HEK293 (cell line): ENCODE data around the gene ANAPC2.
A peak's percentile ranks its signal among the peaks of the same experiment; 100 is the strongest.

ENCODE experiments used
- BCL11A ChIP-seq: fragments of 450-650 bp; formaldehyde crosslinking; IDR thresholded peaks from 2 replicates; pipeline ENCODE4 v1.5.1; 2016; ENCODE audit warnings: low read depth, missing biosample characterization, missing genetic modification characterization
- BCL11B ChIP-seq: fragments of 450-650 bp; formaldehyde crosslinking; IDR thresholded peaks from 2 replicates; pipeline ENCODE4 v1.5.1; 2016; ENCODE audit warnings: low read depth, missing biosample characterization, missing genetic modification characterization
- EGR2 ChIP-seq: fragments of 450-650 bp; formaldehyde crosslinking; IDR thresholded peaks from 2 replicates; pipeline ENCODE4 v1.5.1; 2016; ENCODE audit warnings: low read depth, missing biosample characterization, missing genetic modification characterization
- GLIS2 ChIP-seq: fragments of 450-650 bp; formaldehyde crosslinking; IDR thresholded peaks from 2 replicates; pipeline ENCODE4 v1.5.1; 2016; ENCODE audit warnings: missing biosample characterization, missing genetic modification characterization
- HOXA7 ChIP-seq: sonication (generic); formaldehyde crosslinking; IDR thresholded peaks from 2 replicates; pipeline ENCODE4 v1.8.1; 2022; ENCODE audit warnings: missing genetic modification reagents, borderline replicate concordance
- OVOL3 ChIP-seq: fragments of 450-650 bp; formaldehyde crosslinking; IDR thresholded peaks from 2 replicates; pipeline ENCODE4 v1.5.1; 2016; ENCODE audit warnings: missing biosample characterization, missing genetic modification characterization
- PATZ1 ChIP-seq: fragments of 450-650 bp; formaldehyde crosslinking; IDR thresholded peaks from 2 replicates; pipeline ENCODE4 v1.5.1; 2016; ENCODE audit warnings: missing biosample characterization, missing genetic modification characterization
- PRDM2 ChIP-seq: fragments of 450-650 bp; formaldehyde crosslinking; IDR thresholded peaks from 2 replicates; pipeline ENCODE4 v1.5.1; 2016; ENCODE audit warnings: missing biosample characterization, missing genetic modification characterization, borderline replicate concordance
- SETDB1 ChIP-seq: IDR thresholded peaks from one replicate; pipeline ENCODE4 v1.6.1; 2017; ENCODE audit warnings: mild to moderate bottlenecking, low read length, moderate library complexity, mixed read lengths; ENCODE audit not compliant: insufficient read length
- SP2 ChIP-seq: fragments of 450-650 bp; formaldehyde crosslinking; IDR thresholded peaks from 2 replicates; pipeline ENCODE4 v1.5.1; 2016; ENCODE audit warnings: missing biosample characterization, missing genetic modification characterization
- ZBTB10 ChIP-seq: fragments of 450-650 bp; formaldehyde crosslinking; IDR thresholded peaks from 2 replicates; pipeline ENCODE4 v1.5.1; 2016; ENCODE audit warnings: missing biosample characterization, missing genetic modification characterization
- ZBTB8A ChIP-seq: fragments of 450-650 bp; formaldehyde crosslinking; IDR thresholded peaks from 2 replicates; pipeline ENCODE4 v1.5.1; 2016; ENCODE audit warnings: missing biosample characterization, missing genetic modification characterization
- ZFP69B ChIP-seq: fragments of 450-650 bp; formaldehyde crosslinking; IDR thresholded peaks from 2 replicates; pipeline ENCODE4 v1.5.1; 2016; ENCODE audit warnings: missing biosample characterization, missing genetic modification characterization
- ZNF112 ChIP-seq: fragments of 450-650 bp; formaldehyde crosslinking; IDR thresholded peaks from 2 replicates; pipeline ENCODE4 v1.5.0; 2017; ENCODE audit warnings: missing biosample characterization, missing genetic modification characterization
- ZNF146 ChIP-seq: fragments of 450-650 bp; formaldehyde crosslinking; IDR thresholded peaks from 2 replicates; pipeline ENCODE4 v1.5.1; 2016; ENCODE audit warnings: missing biosample characterization, missing genetic modification characterization
- ZNF155 ChIP-seq: fragments of 450-650 bp; formaldehyde crosslinking; IDR thresholded peaks from 2 replicates; pipeline ENCODE4 v1.5.1; 2016; ENCODE audit warnings: missing biosample characterization, missing genetic modification characterization
- ZNF184 ChIP-seq: fragments of 450-650 bp; IDR thresholded peaks from 2 replicates; pipeline ENCODE4 v1.5.1; 2018; ENCODE audit warnings: missing biosample characterization, mild to moderate bottlenecking, missing genetic modification characterization
- ZNF221 ChIP-seq: fragments of 450-650 bp; formaldehyde crosslinking; IDR thresholded peaks from 2 replicates; pipeline ENCODE4 v1.5.1; 2017; ENCODE audit warnings: missing biosample characterization, missing genetic modification characterization, borderline replicate concordance
- ZNF292 ChIP-seq: fragments of 450-650 bp; formaldehyde crosslinking; IDR thresholded peaks from 2 replicates; pipeline ENCODE4 v1.5.1; 2016; ENCODE audit warnings: low read depth, missing biosample characterization, missing genetic modification characterization, borderline replicate concordance
- ZNF335 ChIP-seq: fragments of 450-650 bp; formaldehyde crosslinking; conservative IDR thresholded peaks from 2 replicates; pipeline ENCODE4 v1.5.1; 2016; ENCODE audit warnings: missing biosample characterization, missing genetic modification characterization
- ZNF544 ChIP-seq: fragments of 450-650 bp; formaldehyde crosslinking; IDR thresholded peaks from 2 replicates; pipeline ENCODE4 v1.5.0; 2017; ENCODE audit warnings: missing biosample characterization, missing genetic modification characterization
- ZNF624 ChIP-seq: fragments of 450-650 bp; formaldehyde crosslinking; IDR thresholded peaks from 2 replicates; pipeline ENCODE4 v1.5.1; 2017; ENCODE audit warnings: missing biosample characterization, missing genetic modification characterization
- ZNF645 ChIP-seq: fragments of 450-650 bp; formaldehyde crosslinking; IDR thresholded peaks from 2 replicates; pipeline ENCODE4; 2016; ENCODE audit warnings: missing biosample characterization, missing genetic modification characterization
- ZNF692 ChIP-seq: fragments of 450-650 bp; formaldehyde crosslinking; IDR thresholded peaks from 2 replicates; pipeline ENCODE4 v1.5.1; 2016; ENCODE audit warnings: missing biosample characterization, missing genetic modification characterization
- ZNF704 ChIP-seq: fragments of 450-650 bp; formaldehyde crosslinking; IDR thresholded peaks from 2 replicates; pipeline ENCODE4 v1.5.1; 2016; ENCODE audit warnings: missing biosample characterization, missing genetic modification characterization
- ZNF785 ChIP-seq: fragments of 450-650 bp; formaldehyde crosslinking; IDR thresholded peaks from 2 replicates; pipeline ENCODE4 v1.5.1; 2016; ENCODE audit warnings: missing biosample characterization, missing genetic modification characterization

ANAPC2 gene

GRCh38 chr9:137221506-137222111 lies 33.2 kb upstream of the ANAPC2 start (continued):
- TF ChIP-seq ZNF146 (tag by site-specific recombination), result no peak
- TF ChIP-seq ZNF785 (tag by site-specific recombination), result no peak
- TF ChIP-seq BCL11A (tag by site-specific recombination), result 0 out of 2 replicates have a peak, but pooled peaks have one; percentile 41
- no peak for TF ChIP-seq ZNF624 (tag by site-specific recombination)
- TF ChIP-seq ZBTB8A (tag by site-specific recombination), result 0 out of 2 replicates have a peak, but pooled peaks have one; percentile 11
- peak; percentile 47; the same call in 1 of the 2 replicates for TF ChIP-seq GLIS2
- no peak for TF ChIP-seq PRDM2
- peak; percentile 47; the same call in 1 of the 2 replicates for TF ChIP-seq ZFP69B (tag by site-specific recombination)
- 0 out of 2 replicates have a peak, but pooled peaks have one; percentile 30 for TF ChIP-seq ZNF692 (tag by site-specific recombination)
- peak; percentile 95 for TF ChIP-seq BCL11B (tag by site-specific recombination)
- TF ChIP-seq ZNF112, result no peak
- no peak for TF ChIP-seq ZNF544 (tag by site-specific recombination)
- TF ChIP-seq ZNF704 (tag by site-specific recombination), result no peak
- 0 out of 2 replicates have a peak, but pooled peaks have one; percentile 16 for TF ChIP-seq EGR2 (tag by site-specific recombination)
- no peak for TF ChIP-seq ZNF184 (tag by site-specific recombination)
- TF ChIP-seq ZNF335, result peak; percentile 46
- TF ChIP-seq OVOL3 (tag by site-specific recombination), result no peak
- TF ChIP-seq ZNF645 (tag by site-specific recombination), result no peak
- no peak for TF ChIP-seq ZNF221
- TF ChIP-seq HOXA7 (CRISPR knock-in tag), result no peak
- TF ChIP-seq PATZ1 (tag by site-specific recombination), result peak; percentile 56
- TF ChIP-seq SETDB1, result no peak
- no peak for TF ChIP-seq ZNF292 (tag by site-specific recombination)
- no peak for TF ChIP-seq ZNF155 (tag by site-specific recombination)
- peak; percentile 35 for TF ChIP-seq SP2 (tag by site-specific recombination)
- no peak for TF ChIP-seq ZBTB10 (tag by site-specific recombination)
